NCI-H345 treated with DMSO at 0.1 percent for 48 hours (cell line): ENCODE results near the gene SNX11.

ENCODE experiments used
- DNase-seq: peaks from one replicate; lab custom pipeline; 2025; ENCODE audit not compliant: unreplicated experiment; lab: John Stamatoyannopoulos, UW

Gene SNX11

DNA sequence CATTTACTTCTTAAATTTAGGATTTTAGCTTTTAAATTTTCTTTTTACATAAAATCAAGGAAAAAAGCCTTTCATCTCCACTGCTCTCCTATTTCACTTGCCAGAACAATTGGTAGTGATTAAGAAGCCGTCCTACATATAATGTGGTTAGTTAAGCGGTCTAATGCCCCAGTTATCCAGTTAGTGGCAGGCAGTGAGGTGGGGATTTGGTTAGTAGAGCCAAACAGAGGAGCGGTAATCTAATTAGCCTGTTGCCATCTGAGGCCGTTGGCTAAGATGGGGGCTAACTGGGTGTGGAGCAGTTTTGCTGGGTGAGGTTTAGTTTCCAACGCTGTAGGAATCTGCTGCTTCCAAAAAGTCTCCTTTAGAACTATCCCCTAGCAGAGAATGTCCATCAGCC, 22.4 kb downstream of the SNX11 start:
- DNase-seq, result no peak

DNA sequence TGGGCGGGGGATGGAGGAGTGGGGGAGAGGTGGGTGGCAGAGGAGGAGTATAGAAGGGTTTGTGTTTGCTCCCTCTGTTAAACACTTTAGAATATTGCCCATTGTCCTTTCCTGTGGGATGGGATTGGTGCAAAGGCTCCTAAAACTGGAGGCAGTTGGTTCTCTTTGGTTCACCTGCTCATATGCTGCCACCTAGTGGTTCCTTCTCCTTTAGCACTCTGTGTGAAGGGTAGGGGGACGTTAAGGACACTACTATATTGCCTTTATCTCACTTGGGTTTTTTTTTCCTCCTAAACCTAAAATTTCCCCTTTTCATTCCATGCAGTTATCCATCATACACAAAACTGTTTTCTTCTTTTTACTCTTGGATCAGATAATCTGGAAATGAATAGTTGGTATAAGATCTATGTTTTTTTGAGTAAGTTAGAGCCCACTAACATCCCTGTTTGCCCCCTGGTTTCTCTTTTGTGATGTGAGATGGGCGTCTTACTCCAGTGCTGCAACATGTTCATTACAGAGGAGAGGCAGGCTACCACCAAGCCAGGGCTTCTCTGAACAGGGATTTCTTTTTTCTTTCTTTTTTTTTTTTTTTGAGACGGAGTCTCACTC, 23.8 kb downstream of the SNX11 start:
- DNase-seq, result peak; percentile 21

DNA sequence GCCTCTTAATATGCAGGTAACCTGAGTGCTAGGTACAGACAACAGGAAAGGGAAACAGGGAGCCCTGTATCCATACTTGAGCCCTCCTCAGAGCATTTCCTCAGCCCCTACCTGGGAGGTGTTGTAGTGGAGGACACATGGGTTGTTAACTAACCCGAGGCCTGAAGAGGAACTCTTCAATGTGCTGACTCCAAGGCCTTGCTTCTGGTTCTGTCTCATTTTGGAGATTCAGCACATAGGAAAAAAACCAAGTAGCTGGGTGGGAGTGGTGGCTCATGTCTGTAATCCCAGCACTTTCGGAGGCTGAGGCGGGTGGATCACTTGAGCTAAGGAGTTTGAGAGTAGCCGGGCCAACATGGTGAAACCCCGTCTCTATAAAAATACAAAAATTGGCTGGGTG, 24.8 kb downstream of the SNX11 start:
- DNase-seq, result no peak

DNA sequence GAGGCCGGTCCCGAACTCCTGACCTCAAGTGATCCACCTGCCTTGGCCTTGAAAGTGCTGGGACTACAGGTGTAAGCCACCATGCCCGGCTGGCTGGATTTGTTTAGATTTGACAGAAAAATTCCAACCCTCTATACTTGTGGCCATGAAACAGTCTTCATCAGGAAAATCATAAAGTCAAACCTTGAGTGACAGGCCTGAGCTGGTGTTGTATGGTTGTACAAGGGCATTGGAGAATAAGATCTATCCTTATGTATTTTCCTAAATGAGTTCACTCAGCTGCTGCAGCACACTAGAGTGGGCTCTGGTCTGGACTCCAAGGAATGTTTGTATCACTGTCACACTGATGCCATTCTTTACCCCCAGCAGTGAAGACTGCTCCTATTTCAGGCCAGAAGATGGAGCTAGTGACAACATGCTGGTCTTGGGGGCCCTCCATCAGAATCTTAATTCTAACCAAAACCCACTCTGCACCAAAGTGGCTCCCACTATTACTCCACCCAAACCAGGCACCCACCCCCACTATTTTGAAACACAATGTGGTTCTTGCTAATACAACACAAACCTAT, 27.4 kb downstream of the SNX11 start:
- DNase-seq, result no peak

DNA sequence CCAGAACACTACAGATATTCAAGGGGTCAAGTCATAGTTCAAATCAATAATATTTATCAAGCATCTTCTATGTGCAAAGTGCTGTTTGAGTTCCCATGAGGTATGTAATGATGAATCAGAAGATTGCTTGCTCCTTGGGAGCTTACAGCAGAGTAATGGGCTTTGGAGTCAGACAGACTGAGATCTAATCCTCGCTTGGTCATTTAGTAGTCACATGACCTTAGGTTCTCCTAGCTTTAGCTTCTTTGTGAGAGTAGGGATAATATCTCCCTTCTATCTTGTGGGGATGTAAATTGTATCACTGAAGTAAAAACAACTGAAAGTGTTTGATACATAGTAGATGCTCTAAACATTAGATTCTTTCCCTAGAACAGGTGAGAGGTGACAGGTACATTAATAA, 30.1 kb downstream of the SNX11 start:
- no peak for DNase-seq

DNA sequence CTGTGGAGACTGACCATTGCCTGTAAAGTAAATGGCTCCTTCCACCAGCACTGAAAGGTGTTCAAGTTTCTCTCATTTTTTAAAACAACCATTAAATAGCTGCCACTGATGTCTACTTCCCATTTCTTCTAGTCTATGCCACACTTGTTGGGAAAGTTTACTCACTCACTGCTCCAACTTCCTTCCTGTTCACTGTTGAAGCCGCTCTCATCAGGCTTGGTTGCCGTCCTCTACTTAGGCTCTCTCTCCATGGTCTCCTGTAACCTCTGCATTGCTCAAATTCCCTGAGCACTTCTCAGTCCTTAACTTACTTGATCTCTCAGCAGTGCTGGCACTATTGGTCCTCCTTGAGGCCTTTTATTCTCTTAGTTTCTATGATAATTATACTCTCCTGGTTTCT, 32.4 kb downstream of the SNX11 start:
- DNase-seq, result no peak

DNA sequence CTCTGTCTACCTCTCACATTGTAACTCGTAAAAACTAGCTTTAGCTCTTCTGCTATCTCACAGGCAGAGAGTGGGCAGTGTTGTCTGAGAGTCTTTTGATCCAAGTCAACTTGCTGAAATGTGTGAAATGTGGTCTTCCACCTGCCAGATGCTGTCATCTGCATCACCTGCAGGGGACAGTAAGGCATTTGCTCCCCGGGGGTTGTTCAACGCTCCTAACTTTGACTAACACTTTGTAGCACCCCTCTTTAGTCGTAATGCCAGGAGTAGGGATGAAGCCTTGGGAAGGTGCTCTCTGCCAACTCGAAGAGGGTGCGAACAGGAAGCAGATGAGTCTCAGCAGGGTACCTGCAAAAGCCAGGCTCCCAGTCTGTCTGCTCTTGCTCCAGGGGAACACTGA, 36.1 kb downstream of the SNX11 start:
- DNase-seq, result no peak

DNA sequence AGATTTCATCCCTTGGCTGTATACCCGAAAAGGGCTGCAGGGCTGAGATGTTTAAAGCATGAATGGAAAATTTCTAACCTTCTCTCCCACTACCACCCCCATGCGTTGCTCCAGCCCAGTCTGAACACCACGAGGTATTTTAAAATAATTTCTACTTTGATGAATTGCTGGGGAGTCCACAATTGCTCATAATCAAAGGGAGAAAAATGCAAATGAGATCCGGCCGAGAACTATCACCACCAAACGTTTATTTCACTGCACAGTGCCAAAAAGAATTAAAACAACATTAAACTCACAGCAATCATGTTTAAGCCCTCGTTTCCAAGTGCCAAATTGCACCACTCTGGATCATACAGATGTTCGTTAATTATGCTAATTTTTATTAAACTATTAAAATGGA, 36.7 kb downstream of the SNX11 start:
- DNase-seq, result no peak

DNA sequence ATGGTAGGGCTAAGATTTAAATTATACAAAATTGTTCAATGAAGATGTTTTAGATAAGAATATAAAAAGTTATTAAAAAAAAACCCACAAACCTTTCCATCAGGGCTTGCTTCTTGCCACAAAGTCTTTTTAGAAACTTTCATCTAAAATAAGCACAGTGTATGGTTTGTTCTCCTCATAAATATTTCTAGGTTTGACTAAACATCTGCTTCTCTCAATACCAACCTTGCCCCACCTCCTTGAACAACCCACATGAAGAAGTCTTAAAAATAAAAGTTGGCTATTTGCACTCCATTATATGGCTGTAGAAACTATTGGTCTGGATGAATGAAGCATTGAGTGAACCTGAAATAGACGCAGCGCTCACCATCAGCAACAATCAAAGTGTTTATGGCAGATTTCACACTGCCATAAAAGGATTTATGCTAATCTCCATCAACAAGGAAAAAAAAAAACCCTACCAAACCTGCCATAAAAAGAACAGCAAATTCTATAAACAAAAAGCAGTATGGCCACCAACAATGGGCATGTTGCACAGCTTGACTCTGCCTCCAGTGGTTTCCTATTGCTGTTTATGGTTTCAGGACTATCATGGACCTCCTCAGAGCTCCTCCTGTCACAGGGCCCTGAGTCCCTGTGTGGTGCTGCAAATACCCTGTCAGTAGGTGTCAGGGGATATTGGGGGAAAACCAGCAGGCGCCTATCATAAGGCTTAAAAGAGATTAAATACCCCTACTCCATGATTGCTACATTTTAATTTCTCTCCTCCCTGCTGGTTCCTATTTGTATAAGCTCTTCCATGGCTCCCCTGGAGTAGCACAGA, 37.6 kb downstream of the SNX11 start:
- DNase-seq, result no peak

DNA sequence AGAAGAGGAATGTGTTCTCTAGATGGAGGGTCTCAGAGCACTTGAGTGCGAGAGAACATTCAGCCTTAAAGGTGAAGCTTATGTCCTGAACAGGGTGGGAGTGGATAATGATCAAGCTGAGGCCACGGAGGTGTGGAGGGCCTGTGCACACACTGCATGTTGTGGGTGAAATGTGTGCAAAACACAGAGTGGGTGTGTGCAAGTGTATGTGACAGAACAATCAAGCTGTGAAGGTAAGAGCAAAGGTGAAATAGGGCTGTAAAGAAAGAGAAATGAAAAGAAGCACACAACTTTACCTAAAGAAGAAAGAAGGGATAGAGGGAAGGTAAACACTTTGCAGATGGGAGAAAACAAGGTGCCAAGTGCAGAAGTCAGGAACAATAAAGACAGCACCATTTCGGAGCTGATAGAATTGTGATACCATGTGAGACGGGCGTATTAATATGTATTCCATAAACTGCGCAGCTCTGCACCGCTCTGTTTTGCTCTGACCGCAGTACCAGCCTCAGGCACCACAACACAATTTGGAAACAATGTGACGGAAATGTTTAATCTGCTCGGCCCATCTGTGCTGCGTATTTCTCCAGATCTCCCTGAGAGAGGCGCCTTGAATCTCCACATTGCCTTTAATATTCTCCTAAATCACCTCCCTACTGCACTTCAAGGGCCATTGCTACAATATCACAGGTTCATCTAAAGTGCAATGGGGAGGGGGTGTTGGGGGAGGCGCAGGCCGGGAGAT, 40.6 kb downstream of the SNX11 start:
- no peak for DNase-seq

DNA sequence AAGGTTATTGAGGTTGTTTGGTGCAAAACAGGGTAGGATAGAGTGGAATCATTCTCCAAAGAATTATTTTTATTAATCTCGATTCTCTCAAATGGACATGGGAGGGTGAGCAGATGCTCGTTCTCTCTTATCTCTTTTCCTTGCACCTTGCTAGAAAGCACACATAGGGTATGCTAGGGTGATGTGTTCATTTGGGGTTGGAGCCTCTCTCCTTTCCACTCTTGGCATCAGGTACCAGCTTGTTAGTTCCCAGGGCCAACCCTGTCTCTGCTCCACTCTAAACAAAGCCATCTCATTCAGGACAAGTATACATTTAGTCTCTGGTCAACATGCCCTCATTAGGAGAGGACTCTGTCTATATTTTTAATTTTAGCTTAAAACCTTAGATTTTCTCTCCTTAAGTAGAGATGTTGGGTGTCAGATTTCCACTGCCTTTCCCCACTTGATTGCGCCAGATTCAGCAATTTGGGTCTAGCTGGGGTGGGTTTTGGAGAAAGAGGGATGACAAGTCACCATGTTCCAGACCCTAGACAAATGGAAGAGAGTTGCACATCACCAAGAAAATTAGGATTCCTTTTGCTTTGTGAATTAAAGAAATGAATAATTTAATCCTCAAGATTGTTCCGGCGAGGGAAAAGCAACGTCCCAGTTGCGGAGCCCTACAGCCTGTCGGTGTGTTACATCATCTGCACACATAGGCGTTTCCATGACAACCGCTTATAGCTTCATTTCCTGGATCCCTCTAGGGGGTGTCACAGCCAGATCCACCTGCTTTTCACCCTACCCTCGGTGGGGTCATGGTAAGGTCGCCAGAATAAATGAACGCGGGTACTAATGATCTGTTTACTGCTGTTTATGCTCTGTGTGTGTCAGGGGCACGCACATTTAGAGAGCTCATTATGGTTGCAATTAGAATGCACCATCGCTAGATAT, 41.6 kb downstream of the SNX11 start:
- no peak for DNase-seq

DNA sequence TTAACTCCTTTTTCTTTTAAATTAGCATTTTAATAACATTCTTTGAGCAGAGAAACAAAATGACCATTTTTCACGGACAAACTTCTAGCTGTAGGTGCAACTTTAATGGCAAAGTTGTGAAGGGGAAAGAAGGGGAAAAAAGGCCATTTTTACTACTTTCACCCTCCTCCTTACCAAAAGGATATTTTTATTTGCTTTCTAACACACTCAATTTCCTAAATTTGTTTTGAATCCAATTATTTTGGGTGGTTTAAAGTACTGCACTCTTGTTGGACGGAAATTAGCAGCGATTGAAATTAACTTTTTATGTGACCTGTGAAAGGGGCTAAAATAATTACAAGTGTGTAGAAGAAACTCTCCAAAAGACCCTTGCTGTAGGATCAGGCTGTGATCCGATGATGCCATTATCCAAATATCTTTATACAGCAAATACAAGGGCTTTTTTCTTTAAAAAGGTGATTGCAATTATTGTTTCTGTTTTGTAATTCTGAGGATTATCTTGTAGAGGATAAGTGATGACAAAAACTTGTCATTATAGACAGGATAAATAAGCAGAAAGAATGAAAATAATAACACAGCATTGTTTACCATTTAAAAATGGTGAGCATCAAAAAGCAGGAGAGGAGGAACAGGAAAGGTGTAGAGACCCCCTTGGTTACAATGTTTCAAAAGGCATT, 42.4 kb downstream of the SNX11 start:
- no peak for DNase-seq

DNA sequence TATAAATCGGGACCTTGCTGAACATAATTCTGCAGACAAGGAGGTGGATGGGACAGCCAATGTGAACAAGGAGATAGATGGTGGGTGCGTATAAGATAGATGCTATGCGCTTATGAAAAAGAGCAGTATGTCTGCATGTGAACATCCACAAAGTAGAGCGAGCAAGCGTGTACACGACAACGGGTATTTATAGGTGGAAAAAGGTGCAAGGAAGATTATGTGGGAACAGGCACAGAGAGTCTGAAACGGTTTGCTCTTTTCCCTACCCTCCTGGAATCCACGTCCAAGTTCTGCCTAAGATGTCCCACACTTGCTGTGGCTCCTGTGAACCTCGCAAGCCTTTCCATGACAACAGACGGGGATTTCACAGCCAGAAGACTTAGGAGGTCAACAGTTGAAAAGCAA, 43.0 kb downstream of the SNX11 start:
- no peak for DNase-seq

DNA sequence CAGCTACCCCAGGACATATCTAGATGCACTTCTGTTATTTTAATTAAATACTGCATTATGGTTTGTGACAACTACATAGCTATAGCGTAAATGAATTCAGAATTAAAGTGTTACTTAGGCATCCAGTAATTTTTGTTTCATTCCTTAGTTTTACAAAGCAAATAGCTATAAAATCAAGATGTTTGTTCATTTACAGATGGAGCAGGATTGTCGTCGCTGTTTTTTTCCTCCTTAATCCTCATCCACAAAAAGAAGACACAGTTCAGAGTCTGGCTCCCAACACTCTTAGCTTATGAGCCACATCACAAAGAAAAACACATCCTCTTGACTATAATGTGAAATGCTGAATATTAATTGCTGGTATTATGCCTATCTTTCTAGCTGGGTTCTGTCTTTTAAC, 43.7 kb downstream of the SNX11 start:
- no peak for DNase-seq

DNA sequence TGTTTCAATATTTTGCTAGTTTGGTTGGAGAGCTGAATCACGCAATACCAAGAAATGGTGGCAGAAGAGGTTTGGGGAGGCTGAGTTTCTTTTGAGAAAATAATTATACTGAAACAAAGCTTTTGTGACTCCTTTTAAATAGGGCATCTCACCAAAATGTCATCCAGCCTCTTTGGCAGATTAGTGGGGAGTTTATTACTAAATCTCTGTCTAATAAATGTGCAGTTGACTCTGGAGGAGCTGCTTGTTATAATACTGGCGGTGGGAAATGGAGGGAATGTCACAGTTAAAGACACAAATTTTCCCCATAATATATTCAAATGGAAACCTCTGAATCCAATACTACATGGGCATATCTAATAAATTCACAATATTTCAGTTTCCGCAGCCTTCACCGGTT, 44.7 kb downstream of the SNX11 start:
- DNase-seq, result no peak

DNA sequence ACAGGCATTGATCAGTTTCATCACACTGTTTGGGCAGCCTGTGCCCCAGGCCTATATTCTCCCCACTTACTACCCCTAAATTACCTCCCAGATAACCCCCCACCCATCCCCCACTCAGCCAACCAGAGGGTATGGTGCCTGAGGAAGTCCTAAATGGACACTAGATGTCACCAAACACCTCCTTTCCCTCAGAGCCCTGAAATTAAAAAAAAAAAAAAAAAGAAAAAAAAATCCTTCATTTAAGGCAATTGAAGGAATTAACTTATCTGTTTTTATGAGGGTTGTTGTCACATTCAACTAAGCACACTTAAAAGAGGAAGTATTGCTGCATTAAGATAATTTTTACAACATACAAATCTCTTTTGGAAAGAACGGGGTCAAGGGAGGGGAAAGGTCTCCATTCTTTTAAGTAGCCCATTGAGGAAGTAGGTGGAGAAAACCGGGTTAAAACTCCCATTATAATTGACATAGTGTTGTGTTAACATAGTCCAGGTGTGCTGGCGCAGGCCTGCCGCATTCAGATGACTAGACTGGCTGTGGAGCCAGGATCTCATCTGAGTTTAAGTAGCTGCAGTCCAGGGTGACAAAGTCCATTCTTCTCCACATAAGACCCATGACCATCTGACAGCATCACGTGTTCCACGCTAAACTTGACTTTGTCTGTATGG, 46.3 kb downstream of the SNX11 start:
- DNase-seq, result no peak

DNA sequence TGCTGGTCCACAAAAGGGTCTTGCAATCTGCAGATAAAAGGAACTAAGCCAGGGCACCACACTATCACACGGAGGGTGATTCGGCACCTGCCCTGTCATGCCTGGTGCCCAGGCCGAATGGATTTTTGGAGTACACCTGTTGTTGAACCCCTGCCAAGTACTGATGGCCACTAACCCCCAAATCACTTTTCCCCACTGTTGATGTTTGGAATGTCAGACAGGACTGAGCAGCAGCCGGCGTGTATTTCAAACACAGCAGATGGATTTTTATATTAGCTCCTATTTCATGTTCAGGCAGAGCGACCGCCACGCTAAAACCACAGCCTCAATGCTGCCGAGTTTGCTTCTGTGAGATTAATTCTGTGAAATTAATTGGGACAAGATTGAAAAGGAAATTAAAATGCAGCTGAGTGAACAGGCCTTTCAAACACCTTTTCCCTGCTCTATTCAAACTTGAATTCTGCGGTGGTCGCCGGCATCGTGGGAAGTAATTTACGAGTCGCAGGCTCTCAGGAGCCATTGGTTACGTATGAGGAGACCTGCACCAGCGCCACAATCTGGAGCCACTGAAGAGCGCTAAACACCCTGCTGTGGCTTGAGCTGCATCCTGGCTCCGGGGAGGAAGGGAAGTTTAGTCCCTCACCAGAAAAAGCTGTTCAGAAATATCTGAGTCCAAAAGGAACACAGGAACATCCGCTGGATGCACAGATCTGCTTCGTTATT, 48.5 kb downstream of the SNX11 start:
- DNase-seq, result peak; percentile 37

DNA sequence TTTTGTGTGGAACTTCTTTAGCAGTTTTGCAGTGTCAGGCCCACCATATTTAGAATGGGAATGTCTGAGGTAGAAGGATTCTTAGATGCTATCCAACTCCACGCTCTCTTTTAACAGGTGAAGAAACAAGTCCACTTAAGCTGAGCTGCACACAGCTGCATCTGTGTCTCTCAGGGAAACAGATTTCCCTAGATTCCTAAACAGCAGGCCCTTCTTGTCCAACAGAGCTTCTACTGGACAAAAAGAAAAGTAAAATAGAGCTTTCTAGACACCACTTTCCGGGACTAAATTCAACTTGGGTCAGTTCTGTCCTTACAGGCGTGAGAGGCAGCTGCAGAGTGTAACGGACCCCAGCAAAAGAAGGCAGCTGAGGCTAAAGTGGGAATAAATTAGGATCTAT, 51.7 kb downstream of the SNX11 start:
- DNase-seq, result no peak
